HCT116 (cell line): ENCODE data around the gene PDE7B.

Experiments
- CEBPB ChIP-seq: IDR thresholded peaks from 2 replicates; pipeline ENCODE4 v1.6.1; 2012; ENCODE audit warnings: low read depth
- EZH2phosphoT487 ChIP-seq: fragments of 200-600 bp; IDR thresholded peaks from 2 replicates; pipeline ENCODE4 v1.6.1; 2018; ENCODE audit warnings: antibody characterized with exemption, borderline replicate concordance
- POLR2AphosphoS5 ChIP-seq: IDR thresholded peaks from 2 replicates; pipeline ENCODE4 v1.6.1; 2011; ENCODE audit warnings: mild to moderate bottlenecking, low read depth, low read length, moderate library complexity
- SP1 ChIP-seq: IDR thresholded peaks from 2 replicates; pipeline ENCODE4 v1.6.1; 2012; ENCODE audit warnings: low read depth
- ZBTB33 ChIP-seq: IDR thresholded peaks from 2 replicates; pipeline ENCODE4 v1.6.1; 2011; ENCODE audit warnings: mild to moderate bottlenecking, low read length, moderate library complexity; ENCODE audit not compliant: insufficient replicate concordance; ENCODE audit errors: extremely low read depth
- TF ChIP-seq, protein P1 (sequence below), 3 experiments: fragments of 200-600 bp in 1 of 3; sonication (generic) in 1 of 3; IDR thresholded peaks in 2 of 3; conservative IDR thresholded peaks in 1 of 3; 2 replicates each; pipeline ENCODE4 v1.5.1; 2012 to 2017; ENCODE audit warnings: low read depth in 2 of 3, low read length in 2 of 3, antibody characterized with exemption in 1 of 3, borderline replicate concordance in 1 of 3, control low read depth in 1 of 3, mild to moderate bottlenecking in 1 of 3, mixed read lengths in 1 of 3, mixed run types in 1 of 3, moderate library complexity in 1 of 3; ENCODE audit not compliant: insufficient read depth in 1 of 3

- TF ChIP-seq ZBTB33 (no peak), SP1 (no peak), EZH2phosphoT487 (no peak), CEBPB (no peak), POLR2AphosphoS5 (no peak)
- TF ChIP-seq, protein P1, sequence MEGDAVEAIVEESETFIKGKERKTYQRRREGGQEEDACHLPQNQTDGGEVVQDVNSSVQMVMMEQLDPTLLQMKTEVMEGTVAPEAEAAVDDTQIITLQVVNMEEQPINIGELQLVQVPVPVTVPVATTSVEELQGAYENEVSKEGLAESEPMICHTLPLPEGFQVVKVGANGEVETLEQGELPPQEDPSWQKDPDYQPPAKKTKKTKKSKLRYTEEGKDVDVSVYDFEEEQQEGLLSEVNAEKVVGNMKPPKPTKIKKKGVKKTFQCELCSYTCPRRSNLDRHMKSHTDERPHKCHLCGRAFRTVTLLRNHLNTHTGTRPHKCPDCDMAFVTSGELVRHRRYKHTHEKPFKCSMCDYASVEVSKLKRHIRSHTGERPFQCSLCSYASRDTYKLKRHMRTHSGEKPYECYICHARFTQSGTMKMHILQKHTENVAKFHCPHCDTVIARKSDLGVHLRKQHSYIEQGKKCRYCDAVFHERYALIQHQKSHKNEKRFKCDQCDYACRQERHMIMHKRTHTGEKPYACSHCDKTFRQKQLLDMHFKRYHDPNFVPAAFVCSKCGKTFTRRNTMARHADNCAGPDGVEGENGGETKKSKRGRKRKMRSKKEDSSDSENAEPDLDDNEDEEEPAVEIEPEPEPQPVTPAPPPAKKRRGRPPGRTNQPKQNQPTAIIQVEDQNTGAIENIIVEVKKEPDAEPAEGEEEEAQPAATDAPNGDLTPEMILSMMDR (IDR thresholded peaks at IDR 0.05 in 2 of 3, conservative IDR thresholded peaks at IDR 0.05 in 1 of 3; ENCODE audit: borderline replicate concordance in 1 of 3, insufficient read depth in 1 of 3, low read depth in 2 of 3, low read length in 2 of 3) = no peak
Observed at GRCh38 chr6:135830452-135830881, 21.0 kb upstream of the PDE7B start.
